Activated naive CD4-positive, alpha-beta T cell (primary cell): ENCODE measurements around the gene USP30.

Experiments used
- DNase-seq, 4 experiments: peaks; one replicate each; lab custom pipeline; 2025; lab: John Stamatoyannopoulos, UW

USP30 gene

GRCh38 chr12:109126784-109127183, 74.4 kb downstream of the USP30 start:
- DNase-seq, result no peak

- DNase-seq, result no peak
Measured at GRCh38 chr12:109127533-109128242, 75.3 kb downstream of the USP30 start.

- no peak for DNase-seq
Measured at GRCh38 chr12:109130297-109131153, 78.1 kb downstream of the USP30 start.

- DNase-seq, result no peak
Measured at GRCh38 chr12:109131154-109132050, 79.0 kb downstream of the USP30 start.

- DNase-seq, result no peak
Measured at GRCh38 chr12:109134186-109134917, 82.0 kb downstream of the USP30 start.

GRCh38 chr12:109137055-109137454, 84.7 kb downstream of the USP30 start:
- no peak for DNase-seq
